Measurements from ENCODE around the gene MAML3.

- TF ChIP-seq POLR2A (IDR thresholded peaks at IDR 0.05; ENCODE audit: low read depth, low read length) (no peak), POLR2AphosphoS5 (IDR thresholded peaks at IDR 0.05; ENCODE audit: low read depth, low read length) (no peak), TAF1 (IDR thresholded peaks at IDR 0.05; ENCODE audit: low read depth, low read length) (no peak)
Observed at GRCh38 chr4:140053185-140053584, 100.8 kb downstream of the MAML3 start.

Measured in GM12891 (cell line).